Hematopoietic multipotent progenitor cell treated with erythropoietin and hydrocortisone succinate and interleukin-3 and kit ligand, for 6 days (in vitro differentiated cells): ENCODE results near the gene USP34.
"Not testable (repeated sequence)": the region's sequence is repeated elsewhere in the genome, so short reads cannot be mapped to it uniquely, and the experiment has no call there.

Experiments
- DNase-seq: peaks from one replicate; pipeline ENCODE4 v3.0.0-alpha.2; 2015

The USP34 gene

GRCh38 chr2:61178603-61179545 lies 292.0 kb downstream of the USP34 start:
- DNase-seq, result no peak

- peak; percentile 61 for DNase-seq
Measured at GRCh38 chr2:61177727-61178549, 292.9 kb downstream of the USP34 start.

- DNase-seq, result peak; percentile 93
Measured at GRCh38 chr2:61176755-61177726, 293.8 kb downstream of the USP34 start.

GRCh38 chr2:61175036-61175435 lies 295.9 kb downstream of the USP34 start:
- DNase-seq, result no peak

- no peak for DNase-seq
Measured at GRCh38 chr2:61173116-61173515, 297.8 kb downstream of the USP34 start.

GRCh38 chr2:61172671-61173070 lies 298.2 kb downstream of the USP34 start:
- no peak for DNase-seq

GRCh38 chr2:61167579-61167978 lies 303.3 kb downstream of the USP34 start:
- no peak for DNase-seq

- DNase-seq, result no peak
Measured at GRCh38 chr2:61165946-61166345, 304.9 kb downstream of the USP34 start.

- DNase-seq, result not testable (repeated sequence)
Measured at GRCh38 chr2:61165082-61165481, 305.8 kb downstream of the USP34 start.

- no peak for DNase-seq
Measured at GRCh38 chr2:61162721-61163120, 308.2 kb downstream of the USP34 start.

GRCh38 chr2:61161888-61162287 lies 309.0 kb downstream of the USP34 start, which contains the start of gene C2orf74:
C2orf74 (plus strand) TSS chr2:61162188; CDS start chr2:61162515, 327 bp downstream.
- no peak for DNase-seq

GRCh38 chr2:61158356-61158955 lies 312.4 kb downstream of the USP34 start:
- DNase-seq, result no peak

GRCh38 chr2:61157371-61158003 lies 313.4 kb downstream of the USP34 start:
- no peak for DNase-seq

GRCh38 chr2:61151436-61151835 lies 319.5 kb downstream of the USP34 start:
- DNase-seq, result no peak

- DNase-seq, result no peak
Measured at GRCh38 chr2:61149074-61149473, 321.8 kb downstream of the USP34 start.

- DNase-seq, result not testable (repeated sequence)
Measured at GRCh38 chr2:61148091-61148490, 322.8 kb downstream of the USP34 start.

- DNase-seq, result no peak
Measured at GRCh38 chr2:61145990-61146389, 324.9 kb downstream of the USP34 start.

- DNase-seq, result peak; percentile 99
Measured at GRCh38 chr2:61144697-61145268, 326.1 kb downstream of the USP34 start.

GRCh38 chr2:61141151-61141550 lies 329.7 kb downstream of the USP34 start:
- DNase-seq, result no peak

GRCh38 chr2:61138859-61139258 lies 332.0 kb downstream of the USP34 start:
- no peak for DNase-seq
